GM19468 (cell line): ENCODE results near the gene CNPY4.

Experiments
- ATAC-seq: cut with Tn5 transposase; IDR thresholded peaks from one replicate; pipeline ENCODE4 v1.9.1; 2021; ENCODE audit warnings: mild to moderate bottlenecking, moderate library complexity, moderate number of reproducible peaks; ENCODE audit not compliant: unreplicated experiment; ENCODE audit errors: extremely low read depth

CNPY4 gene, protein sequence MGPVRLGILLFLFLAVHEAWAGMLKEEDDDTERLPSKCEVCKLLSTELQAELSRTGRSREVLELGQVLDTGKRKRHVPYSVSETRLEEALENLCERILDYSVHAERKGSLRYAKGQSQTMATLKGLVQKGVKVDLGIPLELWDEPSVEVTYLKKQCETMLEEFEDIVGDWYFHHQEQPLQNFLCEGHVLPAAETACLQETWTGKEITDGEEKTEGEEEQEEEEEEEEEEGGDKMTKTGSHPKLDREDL

DNA sequence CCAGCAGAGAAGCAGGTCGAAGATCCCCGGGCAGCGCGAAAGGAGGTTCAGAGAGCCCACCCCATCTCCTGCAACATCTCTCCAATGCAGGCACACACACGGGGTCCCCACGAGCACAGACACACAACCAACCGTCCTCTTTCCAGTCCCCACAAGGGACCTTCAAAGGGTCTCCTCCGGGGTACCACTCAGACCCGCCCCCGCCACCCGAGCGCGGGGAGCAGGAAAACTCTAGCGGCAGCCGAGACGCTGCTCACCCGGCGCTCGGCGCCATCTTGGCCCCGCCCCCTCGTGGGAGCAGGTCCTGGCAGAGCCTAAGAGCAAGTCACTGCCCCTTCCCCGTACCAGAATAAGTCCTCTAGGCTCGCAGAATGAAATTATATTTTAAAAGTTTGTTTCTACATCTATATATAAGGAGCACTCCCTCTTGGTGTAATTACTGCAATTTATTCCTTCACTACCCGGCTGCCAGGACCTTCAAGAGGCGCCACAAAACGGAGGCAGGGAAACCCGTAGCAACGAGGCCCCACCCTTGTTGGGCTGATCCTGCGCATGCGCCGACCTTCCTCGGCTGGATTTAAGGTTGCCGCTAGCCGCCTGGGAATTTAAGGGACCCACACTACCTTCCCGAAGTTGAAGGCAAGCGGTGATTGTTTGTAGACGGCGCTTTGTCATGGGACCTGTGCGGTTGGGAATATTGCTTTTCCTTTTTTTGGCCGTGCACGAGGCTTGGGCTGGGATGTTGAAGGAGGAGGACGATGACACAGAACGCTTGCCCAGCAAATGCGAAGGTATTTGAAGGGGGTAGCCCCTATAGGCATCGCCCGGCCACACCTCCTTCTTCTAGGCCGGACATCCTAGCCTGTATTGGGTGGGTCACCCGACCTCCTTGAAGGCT is at the start of gene CNPY4, which contains the start of gene TAF6:
TSS of gene CNPY4 (plus strand) at position 563 of the 898 bp plus-strand sequence. CDS start at position 674, 111 bp downstream.
TSS of gene TAF6 (minus strand) at position 287 of the 898 bp plus-strand sequence. CDS start 5,149 bp downstream, outside the sequence.
- ATAC-seq = peak; percentile 33

DNA sequence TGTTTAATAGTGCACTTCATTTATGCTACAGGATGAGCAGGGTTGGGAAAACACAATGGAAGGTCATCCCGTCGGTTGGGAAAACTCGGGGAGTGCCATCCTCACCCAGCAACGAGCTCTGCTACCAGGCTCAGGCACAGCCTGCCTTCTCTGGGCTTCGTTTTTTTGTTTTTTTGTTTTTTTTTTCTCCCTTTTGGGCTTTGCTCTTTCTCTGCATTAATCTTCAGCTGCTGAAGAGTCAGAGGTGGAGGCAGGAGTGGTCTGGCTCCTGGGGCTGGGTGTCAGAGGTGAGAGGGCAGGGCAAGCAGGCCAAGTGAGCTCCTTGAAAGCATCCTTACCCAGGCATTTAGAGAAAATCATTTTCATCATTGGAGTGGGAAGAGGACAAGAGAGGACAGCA is 49.4 kb upstream of the CNPY4 start:
- ATAC-seq = no peak

DNA sequence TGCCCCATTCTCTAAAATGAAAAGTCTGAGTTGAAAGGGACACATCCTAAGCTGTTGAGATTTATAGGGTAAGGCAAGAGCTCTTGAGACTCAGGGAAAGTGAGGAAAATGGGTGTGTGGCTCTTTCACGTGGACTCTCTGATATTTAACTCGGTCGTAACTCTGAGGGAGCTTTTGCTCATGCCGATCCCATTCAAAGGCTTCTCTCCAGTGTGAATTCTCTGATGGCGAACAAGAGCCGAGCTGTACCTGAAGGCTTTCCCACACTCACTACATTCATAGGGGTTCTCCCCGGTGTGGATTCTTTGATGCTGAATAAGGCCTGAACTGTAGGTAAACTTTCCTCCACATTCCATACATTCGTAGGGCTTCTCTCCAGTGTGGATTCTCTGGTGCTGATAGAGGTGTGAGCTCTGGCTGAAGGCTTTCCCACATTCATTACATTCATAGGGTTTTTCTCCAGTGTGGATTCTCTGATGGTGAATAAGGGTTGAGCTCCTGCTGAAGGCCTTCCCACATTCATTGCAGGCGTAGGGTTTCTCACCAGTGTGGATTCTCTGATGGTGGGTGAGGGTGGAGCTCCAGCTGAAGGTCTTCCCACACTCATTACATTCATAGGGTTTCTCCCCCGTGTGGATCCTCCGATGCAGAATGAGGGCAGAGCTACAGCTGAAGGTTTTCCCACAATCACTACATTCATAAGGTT is 48.3 kb upstream of the CNPY4 start:
- no peak for ATAC-seq

DNA sequence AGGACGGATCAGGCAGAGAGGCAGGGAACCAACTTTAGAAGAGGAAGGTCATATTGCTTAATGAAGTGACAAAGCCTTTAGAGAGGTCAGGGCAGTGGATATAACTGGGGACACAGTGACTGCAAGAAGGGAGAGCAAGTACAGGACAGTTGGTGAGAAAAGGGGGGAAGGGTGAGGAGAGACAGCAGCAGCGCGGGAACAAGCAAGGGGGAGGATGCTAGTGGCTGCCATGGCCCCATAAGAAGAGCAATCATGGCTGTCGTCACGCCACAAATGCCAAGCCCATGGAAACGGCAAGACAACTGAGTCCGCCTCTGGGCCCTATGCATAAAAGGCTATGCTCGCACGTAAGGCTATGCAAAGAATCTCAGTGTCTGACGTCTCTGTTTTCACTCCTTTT is 47.0 kb upstream of the CNPY4 start:
- ATAC-seq = no peak

DNA sequence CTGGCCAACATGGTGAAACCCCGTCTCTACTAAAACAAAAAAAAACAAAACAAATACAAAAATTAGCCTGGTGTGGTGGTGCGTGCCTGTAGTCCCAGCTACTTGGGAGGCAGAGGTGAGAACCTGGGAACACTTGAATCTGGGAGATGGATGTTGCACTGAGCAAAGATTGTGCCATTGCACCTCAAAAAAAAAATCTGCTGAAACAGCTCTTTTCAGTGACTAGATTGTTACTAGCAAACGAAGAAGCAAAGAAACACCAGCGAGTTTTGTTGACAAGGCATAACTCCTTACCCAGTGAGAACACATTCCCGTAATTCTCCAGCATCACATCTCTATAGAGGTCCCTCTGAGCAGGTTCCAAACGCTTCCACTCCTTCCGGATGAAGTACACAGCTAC is 44.6 kb upstream of the CNPY4 start:
- ATAC-seq = no peak

DNA sequence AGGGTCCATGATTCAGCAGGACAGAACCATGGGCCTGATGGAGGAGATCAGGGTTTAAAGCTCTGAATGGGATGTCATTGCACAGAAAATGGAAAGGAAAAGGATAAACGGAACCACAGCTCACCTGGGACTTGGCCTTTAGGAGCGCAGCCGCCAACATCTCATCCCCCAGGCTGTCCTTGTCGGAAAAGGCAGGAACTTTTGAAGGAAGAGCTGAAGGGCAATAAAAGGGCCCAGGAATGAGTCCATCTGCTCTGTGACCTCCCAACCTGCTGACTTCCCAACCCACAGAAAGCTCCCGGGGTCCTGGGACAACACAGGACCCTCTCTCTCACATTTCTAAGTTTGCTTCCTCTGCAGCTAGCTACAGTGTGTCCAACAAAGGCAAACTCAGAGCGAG is 44.0 kb upstream of the CNPY4 start:
- ATAC-seq = no peak

DNA sequence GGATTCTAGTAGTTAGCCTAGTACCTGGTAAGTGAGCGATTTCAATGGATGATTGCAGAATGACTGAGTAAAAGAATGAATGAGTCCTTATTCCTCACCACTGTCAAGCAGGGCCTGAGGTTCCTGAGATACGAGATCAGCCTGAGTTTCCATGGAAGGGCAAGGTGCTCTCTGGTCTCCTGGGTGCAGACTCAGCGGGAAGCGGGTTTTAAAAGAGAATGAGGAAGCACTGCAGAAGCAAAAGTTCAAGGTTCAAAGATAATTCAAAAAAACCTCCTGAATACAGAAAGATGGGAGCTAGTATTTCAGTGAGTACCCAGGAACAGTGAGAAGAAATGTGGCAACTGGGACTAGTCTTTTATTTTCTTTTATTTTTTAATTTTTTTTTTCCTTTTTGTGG is 42.2 kb upstream of the CNPY4 start:
- no peak for ATAC-seq

DNA sequence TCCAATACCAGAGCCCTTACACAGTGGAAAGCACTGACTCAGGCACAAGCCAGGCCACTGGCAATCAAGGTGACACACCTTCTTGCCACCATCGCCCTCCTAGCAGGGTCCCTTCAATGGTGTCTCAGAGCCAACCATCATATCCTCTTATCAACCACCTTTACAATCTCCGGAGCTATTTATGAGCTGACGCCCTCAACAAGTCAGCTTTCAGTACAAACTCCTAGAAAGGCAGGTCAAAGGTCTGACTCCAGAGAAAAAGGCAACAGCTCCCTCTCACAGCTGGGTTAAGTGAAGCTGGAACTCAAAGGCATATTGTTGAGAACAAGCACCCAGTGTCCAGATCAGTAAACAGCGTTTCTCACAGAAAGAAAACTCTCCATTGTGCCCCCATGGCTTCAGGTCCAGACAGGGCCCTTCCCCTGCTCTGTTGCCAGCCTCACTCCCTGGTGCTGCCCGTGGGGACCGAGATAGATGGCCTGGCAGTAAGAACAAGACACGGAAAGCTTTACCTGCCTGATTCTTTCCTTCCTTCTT is 40.3 kb upstream of the CNPY4 start:
- no peak for ATAC-seq

DNA sequence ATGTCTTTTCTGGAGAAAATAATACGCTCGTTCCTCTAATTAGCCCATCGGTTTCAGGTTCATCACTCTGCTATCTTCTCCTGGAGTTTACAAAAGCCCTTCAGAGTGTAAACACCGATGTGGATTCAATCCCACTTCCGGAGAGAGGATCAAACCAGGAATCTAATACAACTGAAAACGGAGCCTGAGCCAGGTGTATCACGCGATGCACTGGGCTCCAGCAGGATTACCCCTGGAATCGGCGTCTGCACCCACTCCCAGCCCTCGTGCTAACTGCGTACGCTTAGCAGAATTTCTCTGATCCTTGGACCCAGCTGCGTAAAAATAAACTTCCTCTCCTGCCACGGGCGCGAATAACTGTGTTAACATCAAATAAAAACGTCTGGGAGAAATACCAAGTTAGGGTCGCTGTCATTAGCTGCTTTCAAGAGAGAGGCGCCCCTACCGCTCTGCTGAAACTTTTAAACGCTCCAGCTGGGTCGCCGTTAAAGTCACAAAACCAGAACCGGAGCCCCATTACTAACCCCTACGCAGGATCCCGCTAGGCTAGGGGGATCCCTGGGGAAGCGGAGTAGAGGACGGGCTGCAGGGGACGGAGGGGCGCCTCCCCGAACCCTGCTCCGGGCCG is 38.4 kb upstream of the CNPY4 start:
- ATAC-seq = no peak

DNA sequence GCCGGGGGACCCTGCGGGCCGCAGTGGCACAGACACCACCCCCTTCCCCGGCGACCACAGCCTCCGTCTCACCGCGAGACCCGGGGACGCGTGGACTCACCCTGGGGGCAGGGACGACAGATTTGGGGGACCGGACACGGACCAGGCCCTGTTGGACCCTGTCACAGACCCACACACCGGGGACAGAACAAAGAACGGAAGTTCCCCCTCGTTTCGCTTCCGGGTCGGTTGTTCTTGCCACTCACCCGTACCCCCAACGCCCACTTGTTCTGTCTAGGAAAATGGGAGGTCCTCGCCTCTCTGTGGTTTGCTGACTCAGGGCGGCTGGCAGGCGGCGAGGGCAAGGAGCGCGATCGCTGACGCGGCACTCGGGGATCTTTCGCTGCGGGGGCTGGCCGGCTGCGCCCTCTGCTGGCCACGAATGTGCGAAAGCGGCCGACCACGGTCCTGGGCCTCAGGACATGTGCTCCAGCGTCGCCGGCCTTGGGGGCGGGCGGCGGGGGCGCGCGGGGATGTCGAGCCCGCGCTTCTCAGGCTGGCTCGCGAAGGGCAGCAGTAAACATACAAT is 37.8 kb upstream of the CNPY4 start, which contains the start of gene ZNF3:
TSS of gene ZNF3 (minus strand) at position 189 of the 568 bp plus-strand sequence. CDS start 4,366 bp downstream, outside the sequence.
- ATAC-seq = peak; percentile 63

DNA sequence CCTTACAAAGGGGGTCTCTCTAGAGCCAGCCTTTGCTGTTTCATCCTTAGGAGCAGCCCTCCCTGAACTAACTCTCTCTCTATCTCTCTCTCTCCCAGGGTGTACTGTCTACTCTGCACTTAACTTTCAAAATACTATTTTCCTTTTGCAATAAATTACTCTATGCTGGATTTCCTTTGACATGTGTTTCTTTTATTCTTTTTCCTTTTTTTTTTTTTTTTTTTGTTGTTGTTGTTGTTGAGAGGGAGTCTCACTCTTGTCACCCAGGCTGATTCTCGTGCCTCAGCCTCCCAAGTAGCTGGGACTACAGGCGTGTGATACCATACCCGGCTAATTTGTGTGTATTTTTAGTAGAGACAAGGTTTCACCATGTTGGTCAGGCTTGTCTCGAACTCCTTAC is 36.5 kb upstream of the CNPY4 start:
- no peak for ATAC-seq

DNA sequence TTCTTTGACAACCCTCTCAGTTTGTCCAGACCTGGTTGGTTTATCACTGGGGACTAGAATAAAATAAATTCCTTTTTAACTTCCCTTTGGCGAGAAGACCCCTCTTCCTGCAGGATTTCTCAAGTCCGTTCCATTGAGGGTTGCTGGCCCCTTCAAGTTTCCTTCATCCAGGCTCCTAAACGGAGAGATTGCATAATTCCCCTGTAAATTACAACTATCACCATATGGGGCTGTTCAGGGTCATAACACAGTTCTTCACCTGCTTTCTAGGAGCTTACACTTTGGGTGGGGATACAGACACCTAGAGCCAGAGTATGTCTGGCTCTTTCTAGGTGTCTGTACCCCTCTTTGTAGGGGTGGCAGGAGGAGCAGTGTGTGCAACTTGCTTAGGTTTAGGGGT is 33.9 kb upstream of the CNPY4 start:
- ATAC-seq = no peak

DNA sequence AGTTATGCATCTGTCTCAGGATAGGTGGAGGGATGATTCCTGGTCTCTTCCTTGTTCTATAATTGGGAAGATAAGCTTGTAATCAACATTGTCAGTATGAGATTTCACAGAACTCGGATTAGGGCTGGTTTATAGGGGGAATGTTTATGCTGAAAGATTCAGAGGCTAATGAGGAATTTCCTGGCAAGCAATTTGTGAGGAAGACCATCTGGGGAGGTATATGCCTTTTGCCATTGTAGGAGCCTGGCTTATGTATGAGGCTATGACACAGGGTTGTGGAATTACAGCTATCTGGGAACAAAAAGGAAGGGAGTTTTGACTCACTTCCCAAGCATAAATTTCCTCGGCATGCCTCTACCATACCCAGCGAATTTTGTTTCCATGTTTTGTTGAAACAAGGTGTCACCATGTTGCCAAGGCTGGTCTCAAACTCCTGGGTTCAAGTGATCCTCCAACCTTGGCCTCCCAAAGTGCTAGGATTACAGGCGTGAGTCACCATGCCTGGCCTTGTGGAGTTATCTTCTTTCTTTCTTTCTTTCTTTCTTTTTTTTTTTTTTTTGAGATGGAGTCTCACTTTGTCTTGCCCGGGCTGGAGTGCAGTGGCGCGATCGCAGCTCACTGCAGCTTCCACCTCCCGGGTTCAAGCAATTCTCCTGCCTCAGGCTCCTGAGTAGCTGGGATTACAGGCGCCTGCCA is 32.2 kb upstream of the CNPY4 start:
- no peak for ATAC-seq

DNA sequence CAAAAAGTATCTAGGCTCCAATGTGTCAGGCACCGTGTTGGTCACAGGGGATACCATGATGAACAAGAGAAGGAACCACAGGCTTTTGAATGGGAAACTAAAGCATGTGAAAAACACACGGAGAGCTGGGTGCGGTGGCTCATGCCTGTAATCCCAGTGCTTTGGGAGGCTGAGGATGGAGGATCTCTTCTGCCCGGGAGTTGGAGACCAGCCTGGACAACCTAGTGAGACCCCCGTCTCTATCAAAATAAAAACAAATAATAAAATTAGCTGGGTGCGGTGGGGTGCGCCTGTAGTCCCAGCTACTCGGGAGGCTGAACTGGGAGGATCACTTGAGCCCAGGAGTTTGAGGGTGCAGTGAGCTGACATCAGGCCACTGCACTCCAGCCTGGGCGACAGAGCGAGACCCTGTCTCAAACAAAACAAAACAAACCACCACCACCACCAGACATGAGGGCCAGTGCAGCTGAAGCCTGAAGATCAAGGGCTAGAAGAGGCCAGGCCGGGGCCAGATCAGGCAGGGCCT is 31.3 kb upstream of the CNPY4 start:
- no peak for ATAC-seq

DNA sequence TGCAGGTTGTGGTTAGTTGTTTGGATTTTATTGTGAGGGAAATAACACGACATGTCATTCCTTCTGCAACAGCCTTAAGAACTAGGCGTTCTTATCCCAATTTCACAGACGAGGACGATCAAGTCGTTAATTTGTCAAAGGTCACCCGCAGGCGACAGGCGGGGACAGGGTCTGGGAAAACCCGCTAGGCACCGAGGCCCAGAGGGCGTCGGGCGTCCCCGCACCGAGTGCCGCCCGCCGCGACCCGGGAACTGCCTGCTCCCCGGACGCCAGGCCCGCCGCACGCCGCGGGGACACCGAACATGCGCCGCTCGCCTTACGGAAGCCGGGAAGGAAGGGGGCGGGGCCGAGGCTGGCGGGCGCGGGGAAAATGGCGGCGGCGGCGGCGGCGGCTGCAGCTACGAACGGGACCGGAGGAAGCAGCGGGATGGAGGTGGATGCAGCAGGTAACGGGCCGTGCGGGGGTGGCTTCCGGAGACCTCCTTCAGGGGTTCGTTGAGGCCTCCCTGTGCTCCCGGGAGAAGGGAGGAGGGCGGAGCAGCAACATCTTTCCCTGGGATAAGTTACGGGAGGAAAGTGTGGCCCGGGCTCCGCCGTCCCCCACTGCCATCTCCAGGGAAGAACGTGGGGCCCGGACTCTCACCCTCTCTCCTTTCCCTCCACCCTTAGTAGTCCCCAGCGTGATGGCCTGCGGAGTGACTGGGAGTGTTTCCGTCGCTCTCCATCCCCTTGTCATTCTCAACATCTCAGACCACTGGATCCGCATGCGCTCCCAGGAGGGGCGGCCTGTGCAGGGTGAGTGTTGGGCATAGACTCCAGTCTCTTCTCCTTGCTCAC is 30.6 kb upstream of the CNPY4 start, which contains the start of gene COPS6:
TSS of gene COPS6 (plus strand) at position 349 of the 837 bp plus-strand sequence. CDS start at position 371, 22 bp downstream.
- no peak for ATAC-seq

DNA sequence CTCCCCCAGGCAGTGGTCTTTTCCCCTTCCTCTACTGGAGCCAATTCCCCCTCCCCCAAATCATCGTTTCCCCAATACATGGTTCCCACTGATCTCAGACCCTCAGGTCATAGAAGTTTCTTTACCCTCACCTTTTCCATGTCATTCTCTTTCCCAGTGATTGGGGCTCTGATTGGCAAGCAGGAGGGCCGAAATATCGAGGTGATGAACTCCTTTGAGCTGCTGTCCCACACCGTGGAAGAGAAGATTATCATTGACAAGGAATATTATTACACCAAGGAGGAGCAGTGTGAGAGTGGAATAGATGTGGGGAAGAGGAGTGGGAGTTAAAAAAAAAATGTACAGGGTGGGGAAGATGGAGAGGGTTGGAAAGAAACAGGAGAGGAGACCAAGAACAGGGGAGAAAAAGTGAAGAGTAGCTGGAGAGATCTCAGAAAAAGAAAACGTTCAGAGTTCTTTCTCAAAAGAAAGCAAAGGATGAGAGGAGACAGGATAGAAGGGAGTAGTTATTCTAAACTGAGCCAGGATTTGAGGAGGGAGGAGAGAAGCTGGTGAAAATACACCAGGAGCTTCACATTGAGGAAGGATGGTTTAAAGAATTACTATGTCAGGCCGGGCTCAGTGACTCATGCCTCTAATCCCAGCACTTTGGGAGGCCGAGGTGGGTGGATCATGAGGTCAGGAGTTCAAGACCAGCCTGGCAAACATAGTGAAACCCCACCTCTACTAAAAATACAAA is 29.8 kb upstream of the CNPY4 start:
- ATAC-seq = no peak
